Nephron progenitor cell (in vitro differentiated cells): ENCODE measurements around the gene PLA2G2F.

Experiments
- DNase-seq: peaks from one replicate; pipeline ENCODE4 v3.0.0; 2021
- H3K27ac Mint-ChIP-seq: 2 replicates; pipeline ENCODE4 v1.8.0; 2021; ENCODE audit warnings: mild to moderate bottlenecking, moderate library complexity, mixed read lengths
- H3K27me3 Mint-ChIP-seq: 2 replicates; pipeline ENCODE4 v1.8.0; 2021; ENCODE audit warnings: mild to moderate bottlenecking, low read depth, mixed read lengths; ENCODE audit not compliant: poor library complexity
- H3K36me3 Mint-ChIP-seq: 2 replicates; pipeline ENCODE4 v1.8.0; 2021; ENCODE audit warnings: low read depth, mixed read lengths
- H3K4me1 Mint-ChIP-seq: 2 replicates; pipeline ENCODE4 v1.8.0; 2021; ENCODE audit warnings: mixed read lengths
- H3K4me3 Mint-ChIP-seq: 2 replicates; pipeline ENCODE4 v1.8.0; 2021; ENCODE audit warnings: mild to moderate bottlenecking, moderate library complexity, mixed read lengths
- H3K9me3 Mint-ChIP-seq: 2 replicates; pipeline ENCODE4 v1.8.0; 2021; ENCODE audit warnings: mild to moderate bottlenecking, moderate library complexity, mixed read lengths
- CTCF ChIP-seq: fragments of 200-600 bp; sonication (generic); IDR thresholded peaks from 2 replicates; pipeline ENCODE4 v1.5.0; 2021; ENCODE audit warnings: antibody characterized with exemption

The PLA2G2F gene

GRCh38 chr1:20199403-20199802 is 60.3 kb downstream of the PLA2G2F start:
- TF ChIP-seq CTCF, result no peak
- Mint-ChIP-seq H3K36me3 (no peaks in the 10 kb centered on the region), H3K4me1 (no peaks in the 10 kb centered on the region), H3K27ac (no peak overlapping the region), H3K27me3 (peaks cover 49% of the 10 kb centered on the region), H3K9me3 (no peaks in the 10 kb centered on the region), H3K4me3 (no peak overlapping the region)
- no peak for DNase-seq

GRCh38 chr1:20199840-20200239 is 60.7 kb downstream of the PLA2G2F start:
- H3K9me3 Mint-ChIP-seq, result no peaks in the 10 kb centered on the region
- H3K36me3 Mint-ChIP-seq, result no peaks in the 10 kb centered on the region
- TF ChIP-seq CTCF, result no peak
- no peak overlapping the region for H3K27ac Mint-ChIP-seq
- peaks cover 49% of the 10 kb centered on the region for H3K27me3 Mint-ChIP-seq
- no peak overlapping the region for H3K4me3 Mint-ChIP-seq
- no peak for DNase-seq
- H3K4me1 Mint-ChIP-seq, result no peaks in the 10 kb centered on the region
